Thyroid gland (tissue), 4 donors: Measurements from ENCODE around the gene NKAIN4. TPM values are rescaled to one million over a fixed set of nuclear protein-coding genes. Genes with fewer than 3 reads are reported as not detected.

Experiments
- DNase-seq, 2 donors: peaks; one replicate each; pipeline ENCODE4 v3.0.0-alpha.2; 2019
- H3K27ac ChIP-seq, 3 donors: fragments of 200-600 bp; sonication (generic); 1 replicate in 2 of 3; 2 replicates in 1 of 3; pipeline ENCODE4 v1.5.1; 2016 to 2019; ENCODE audit warnings: mild to moderate bottlenecking in 1 of 3, moderate library complexity in 1 of 3
- H3K27me3 ChIP-seq: fragments of 200-600 bp; sonication (generic); one replicate; pipeline ENCODE4 v1.5.1; 2019
- H3K36me3 ChIP-seq, 2 donors: fragments of 200-600 bp; sonication (generic); one replicate each; pipeline ENCODE4 v1.5.1; 2016 to 2019
- H3K4me1 ChIP-seq, 2 donors: fragments of 200-600 bp; sonication (generic); one replicate each; pipeline ENCODE4 v1.5.1; 2017 to 2019
- H3K4me3 ChIP-seq, 3 donors: fragments of 200-600 bp; sonication (generic); replicated peaks in 1 of 3; 1 replicate in 2 of 3; 2 replicates in 1 of 3; pipeline ENCODE4 v1.5.1; 2016; ENCODE audit warnings: mild to moderate bottlenecking in 1 of 3
- H3K9me3 ChIP-seq: fragments of 200-600 bp; sonication (generic); one replicate; pipeline ENCODE4 v1.5.1; 2017
- CTCF ChIP-seq, 6 experiments: fragments of 200-600 bp in 3 of 6; fragments of 450-650 bp in 3 of 6; sonication (generic) in 3 of 6; IDR thresholded peaks; one replicate each; pipeline ENCODE4 v1.5.1; 2016 to 2019; ENCODE audit warnings: antibody characterized with exemption in 6 of 6, mild to moderate bottlenecking in 2 of 6, inconsistent platforms in 1 of 6, moderate library complexity in 1 of 6
- POLR2A ChIP-seq, 2 donors: fragments of 450-650 bp; IDR thresholded peaks; one replicate each; pipeline ENCODE4 v1.6.1; 2017; ENCODE audit warnings: antibody characterized with exemption in 2 of 2, mild to moderate bottlenecking in 2 of 2, moderate library complexity in 1 of 2
- WGBS, 2 donors: methylation state at CpG; one replicate each; pipeline ENCODE4 v1.1.5; 2017; 5-methylcytosine and 5-hydroxymethylcytosine counted together
- intact Hi-C: fragments of 100-400 bp; cut with DNase I; formaldehyde crosslinking; loops from one replicate; pipeline ENCODE4 v1.15.1; 2023
- total RNA-seq, 4 donors: library from RNA; depleted of rRNA; stranded (reverse); fragments of >200 nt; gene quantifications; one replicate each; pipeline ENCODE4 v1.2.3, GENCODE V29; 2016

Gene NKAIN4
- total RNA-seq, 4 donors from 2014 or later = 0.45 to 5.5 (median 0.67) TPM; not detected in 1

DNA sequence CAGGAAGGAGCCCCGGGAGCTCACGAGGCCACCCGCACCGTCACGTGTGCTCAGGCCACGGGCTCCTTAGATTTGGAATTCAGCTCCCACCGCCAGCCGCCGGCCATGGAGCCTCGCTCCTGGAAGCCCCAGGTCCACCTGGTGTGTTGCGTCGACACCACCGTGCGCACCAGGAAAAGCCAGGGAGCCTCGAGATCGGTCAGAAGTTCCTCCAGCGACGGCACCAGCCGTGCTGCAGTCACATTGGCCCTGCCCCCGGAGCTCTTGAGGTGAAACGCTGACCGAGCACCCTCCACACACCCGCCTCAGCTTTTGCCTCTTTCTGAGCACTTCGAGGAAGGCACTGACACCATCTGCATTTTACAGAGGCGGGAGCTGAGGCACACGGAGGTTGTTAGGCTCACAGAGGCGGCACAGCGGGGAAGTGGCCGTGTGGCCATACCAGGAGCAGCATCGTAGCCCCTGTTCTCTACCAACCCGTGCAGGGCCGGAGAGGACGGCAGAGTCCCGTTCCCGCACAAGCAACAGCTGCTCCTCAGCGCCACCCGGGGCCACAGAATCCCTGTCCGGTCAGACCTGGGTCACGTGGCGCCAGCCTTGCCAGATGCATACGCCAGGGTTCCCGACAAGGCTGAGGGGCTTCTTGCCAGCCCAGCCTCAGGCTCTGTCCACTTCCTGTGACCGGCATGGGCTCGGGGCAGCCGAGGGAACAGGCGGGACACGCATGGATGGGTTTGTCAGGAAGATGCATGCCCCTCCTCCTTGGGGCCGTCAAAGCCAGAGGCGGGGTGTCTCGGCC, 7.6 kb downstream of the NKAIN4 start:
- TF ChIP-seq CTCF (IDR thresholded peaks at IDR 0.05) = peak in 1 of 6 experiments; percentile 5
- no peak for TF ChIP-seq POLR2A (IDR thresholded peaks at IDR 0.05)
- Histone ChIP-seq H3K36me3 (no peaks in the 10 kb centered on the region), H3K27me3 (no peaks in the 10 kb centered on the region), H3K4me3 (no peak overlapping the region), H3K4me1 (peaks cover 42 to 60% of the 10 kb centered on the region in 2 donors), H3K27ac (peak overlapping the region; percentile 38 to 66 (median 58)), H3K9me3 (no peaks in the 10 kb centered on the region)
- intact Hi-C loops = no loop called here
- peak; percentile 83 to 87 for DNase-seq
- 7 to 14% methylated on average over 7 to 17 of the region's 50 CpGs for WGBS, 2 donors

DNA sequence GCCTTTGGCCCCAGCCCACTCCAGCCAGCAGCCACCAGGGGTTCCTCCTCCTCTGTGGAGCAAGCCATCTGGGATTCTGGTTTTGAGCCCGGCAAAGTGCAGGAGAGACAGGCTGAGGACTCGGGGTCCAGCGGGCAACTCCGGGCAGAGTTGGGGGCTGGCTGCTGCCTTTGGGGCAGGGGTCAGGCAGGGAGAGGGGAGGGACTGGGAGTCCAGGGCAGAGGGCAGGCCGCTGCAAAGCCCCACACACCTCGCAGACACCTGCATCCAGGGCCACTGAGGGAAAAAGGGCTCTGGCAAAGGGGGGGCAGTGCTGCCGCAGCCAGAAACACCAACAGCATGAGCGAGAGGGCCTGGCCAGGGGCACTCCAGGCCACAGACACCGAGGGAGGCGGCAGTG, 9.8 kb downstream of the NKAIN4 start:
- Histone ChIP-seq H3K27ac (no peak overlapping the region), H3K4me3 (no peak overlapping the region), H3K36me3 (no peaks in the 10 kb centered on the region), H3K27me3 (no peaks in the 10 kb centered on the region), H3K4me1 (peaks cover 56 to 65% of the 10 kb centered on the region in 2 donors), H3K9me3 (no peaks in the 10 kb centered on the region)
- TF ChIP-seq POLR2A (IDR thresholded peaks at IDR 0.05) (no peak), CTCF (IDR thresholded peaks at IDR 0.05) (no peak)
- no peak for DNase-seq
- WGBS, 2 donors = 94 to 97% methylated on average over 6 to 7 of the region's 10 CpGs
- intact Hi-C loops = no loop called here

- intact Hi-C loops = no loop called here
- Histone ChIP-seq H3K9me3 (no peaks in the 10 kb centered on the region), H3K27me3 (no peaks in the 10 kb centered on the region), H3K4me1 (peaks cover 50 to 58% of the 10 kb centered on the region in 2 donors), H3K4me3 (no peak overlapping the region), H3K36me3 (no peaks in the 10 kb centered on the region), H3K27ac (no peak overlapping the region)
- DNase-seq = no peak
- WGBS, 2 donors = 90 to 95% methylated on average over 17 to 20 of the region's 25 CpGs
- TF ChIP-seq POLR2A (IDR thresholded peaks at IDR 0.05) (no peak), CTCF (IDR thresholded peaks at IDR 0.05) (no peak)
Measured at GRCh38 chr20:63243604-63244247, 10.5 kb downstream of the NKAIN4 start.

- intact Hi-C loops = no loop called here
- Histone ChIP-seq H3K4me1 (peaks cover 42 to 48% of the 10 kb centered on the region in 2 donors), H3K27ac (no peak overlapping the region), H3K27me3 (no peaks in the 10 kb centered on the region), H3K36me3 (no peaks in the 10 kb centered on the region), H3K9me3 (no peaks in the 10 kb centered on the region), H3K4me3 (no peak overlapping the region)
- DNase-seq = no peak
- 87 to 89% methylated on average over 10 to 15 of the region's 21 CpGs for WGBS, 2 donors
- no peak for TF ChIP-seq POLR2A (IDR thresholded peaks at IDR 0.05)
Measured at GRCh38 chr20:63242736-63243135, 11.5 kb downstream of the NKAIN4 start.

- WGBS, 2 donors = 12 to 14% methylated on average over 5 to 11 of the region's 11 CpGs
- no peak overlapping the region for H3K4me3 ChIP-seq
- H3K4me1 ChIP-seq = peaks cover 27 to 33% of the 10 kb centered on the region in 2 donors
- no peaks in the 10 kb centered on the region for H3K27me3 ChIP-seq
- H3K27ac ChIP-seq = peak overlapping the region in 2 of 3 donors; percentile 22 to 38
- intact Hi-C loops = no loop called here
- H3K36me3 ChIP-seq = no peaks in the 10 kb centered on the region
- peak; percentile 84 to 90 for DNase-seq
- H3K9me3 ChIP-seq = no peaks in the 10 kb centered on the region
- TF ChIP-seq CTCF (IDR thresholded peaks at IDR 0.05) = no peak
- no peak for TF ChIP-seq POLR2A (IDR thresholded peaks at IDR 0.05)
Measured at GRCh38 chr20:63241272-63241671, 13.0 kb downstream of the NKAIN4 start.
